ENCODE data around the gene SPANXN2.

Gene SPANXN2

GRCh38 chrX:143701460-143701859 lies 19.1 kb downstream of the SPANXN2 start:
- no peak for DNase-seq (ENCODE audit: low read depth)
- H3K4me3 ChIP-seq (replicated peaks; ENCODE audit: low read depth, low read length) = no peak overlapping the region
- no peak for TF ChIP-seq CTCF (IDR thresholded peaks at IDR 0.05; ENCODE audit: low read length, missing control alignments)

- no peak overlapping the region for H3K4me3 ChIP-seq (replicated peaks; ENCODE audit: low read depth, low read length)
- no peak for DNase-seq (ENCODE audit: low read depth)
- TF ChIP-seq CTCF (IDR thresholded peaks at IDR 0.05; ENCODE audit: low read length, missing control alignments) = no peak
Observed at GRCh38 chrX:143694885-143695284, 25.7 kb downstream of the SPANXN2 start.

- no peak for DNase-seq (ENCODE audit: low read depth)
- H3K4me3 ChIP-seq (replicated peaks; ENCODE audit: low read depth, low read length) = no peak overlapping the region
- no peak for TF ChIP-seq CTCF (IDR thresholded peaks at IDR 0.05; ENCODE audit: low read length, missing control alignments)
Observed at GRCh38 chrX:143683486-143683885, 37.1 kb downstream of the SPANXN2 start.

- no peak for TF ChIP-seq CTCF (IDR thresholded peaks at IDR 0.05; ENCODE audit: low read length, missing control alignments)
- DNase-seq (ENCODE audit: low read depth) = no peak
- H3K4me3 ChIP-seq (replicated peaks; ENCODE audit: low read depth, low read length) = no peak overlapping the region
Observed at GRCh38 chrX:143674926-143675325, 45.6 kb downstream of the SPANXN2 start.

- no peak overlapping the region for H3K4me3 ChIP-seq (replicated peaks; ENCODE audit: low read depth, low read length)
- peak; percentile 23 for TF ChIP-seq CTCF (IDR thresholded peaks at IDR 0.05; ENCODE audit: low read length, missing control alignments)
- peak; percentile 16 for DNase-seq (ENCODE audit: low read depth)
Observed at GRCh38 chrX:143669395-143669794, 51.2 kb downstream of the SPANXN2 start.

- H3K4me3 ChIP-seq (replicated peaks; ENCODE audit: low read depth, low read length) = no peak overlapping the region
- peak; percentile 22 for DNase-seq (ENCODE audit: low read depth)
- peak; percentile 49 for TF ChIP-seq CTCF (IDR thresholded peaks at IDR 0.05; ENCODE audit: low read length, missing control alignments)
Observed at GRCh38 chrX:143664302-143664701, 56.2 kb downstream of the SPANXN2 start.

- peak; percentile 44 for DNase-seq (ENCODE audit: low read depth)
- no peak overlapping the region for H3K4me3 ChIP-seq (replicated peaks; ENCODE audit: low read depth, low read length)
- no peak for TF ChIP-seq CTCF (IDR thresholded peaks at IDR 0.05; ENCODE audit: low read length, missing control alignments)
Observed at GRCh38 chrX:143663755-143664154, 56.8 kb downstream of the SPANXN2 start.

Data from fibroblast of pulmonary artery (primary cell).